Measurements from ENCODE around the gene MYH16. TPM values are rescaled to one million over a fixed set of nuclear protein-coding genes. Genes with fewer than 3 reads are reported as not detected.
A peak's percentile ranks its signal among the peaks of the same experiment; 100 is the strongest.
"Not testable (repeated sequence)": the region's sequence is repeated elsewhere in the genome, so short reads cannot be mapped to it uniquely, and the experiment has no call there.

MYH16 gene
- total RNA-seq, 1 donor from 2014 or later = not detected

DNA sequence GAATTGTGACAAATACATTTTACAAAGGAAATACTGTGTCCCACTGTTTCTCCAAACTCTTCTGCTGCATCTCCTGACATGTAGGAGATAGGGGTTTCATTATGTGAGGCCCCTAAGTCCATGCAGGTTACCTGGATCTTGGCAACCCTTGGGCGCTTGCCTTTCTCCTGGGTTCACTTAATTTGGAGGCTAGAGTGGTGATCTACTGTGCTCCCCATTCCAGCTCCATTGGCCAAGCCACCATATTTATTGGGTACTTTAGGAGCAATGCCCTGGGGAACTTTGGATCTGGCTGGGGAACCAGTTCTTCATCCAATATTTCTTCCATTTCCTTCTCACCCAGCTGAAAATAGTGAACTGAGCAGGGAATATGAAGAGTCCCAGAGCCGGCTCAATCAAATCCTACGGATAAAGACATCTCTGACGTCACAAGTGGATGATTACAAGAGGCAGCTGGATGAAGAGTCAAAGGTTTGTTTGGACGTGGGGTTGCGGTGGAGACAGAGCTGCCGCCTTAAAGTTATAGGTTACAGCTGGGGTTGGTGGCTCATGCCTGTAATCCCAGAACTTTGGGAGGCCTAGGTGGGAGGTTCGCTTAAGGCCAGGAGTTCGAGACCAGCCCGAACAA, 18.5 kb downstream of the MYH16 start:
- intact Hi-C loops (cut with DNase I) = no loop called here
- ATAC-seq (no peak), DNase-seq (ENCODE audit: missing footprints) (no peak)

DNA sequence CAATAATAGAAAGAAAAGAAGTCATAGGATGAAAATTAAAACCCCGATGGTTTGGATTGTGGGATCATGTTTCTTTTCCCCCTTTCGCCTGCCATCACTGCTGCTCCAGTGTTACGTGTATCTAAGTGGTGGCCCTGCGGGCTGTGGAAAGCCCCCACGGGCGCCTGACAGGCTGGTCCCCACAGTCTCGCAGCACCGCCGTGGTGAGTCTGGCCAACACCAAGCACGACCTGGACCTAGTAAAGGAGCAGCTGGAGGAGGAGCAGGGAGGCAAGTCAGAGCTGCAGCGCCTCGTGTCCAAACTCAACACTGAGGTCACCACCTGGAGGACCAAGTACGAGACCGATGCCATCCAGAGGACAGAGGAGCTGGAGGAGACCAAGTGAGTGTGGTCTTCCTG, 19.5 kb downstream of the MYH16 start:
- intact Hi-C loops (cut with DNase I) = no loop called here
- no peak for DNase-seq (ENCODE audit: missing footprints)
- ATAC-seq = no peak

DNA sequence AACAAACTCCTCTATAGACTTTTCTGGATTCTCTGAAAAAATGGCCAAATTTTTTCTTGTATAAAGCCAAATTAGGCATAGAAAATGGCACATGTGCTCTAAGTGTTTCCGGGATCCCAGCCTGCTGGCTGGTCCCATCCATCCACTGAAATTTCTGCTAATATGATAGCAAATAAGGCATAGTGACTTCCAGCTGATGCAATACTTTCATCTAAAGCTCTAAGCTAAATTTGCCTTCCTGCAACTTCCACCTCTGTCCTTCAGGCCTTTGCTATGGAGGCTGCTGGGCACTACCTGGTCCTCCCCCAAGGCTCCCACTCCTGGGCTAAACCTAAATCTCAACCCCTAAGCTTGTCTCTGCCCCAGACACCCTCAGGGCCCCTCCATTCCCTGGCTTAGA, 20.5 kb downstream of the MYH16 start:
- intact Hi-C loops (cut with DNase I) = no loop called here
- DNase-seq (ENCODE audit: missing footprints) = no peak
- ATAC-seq = no peak

DNA sequence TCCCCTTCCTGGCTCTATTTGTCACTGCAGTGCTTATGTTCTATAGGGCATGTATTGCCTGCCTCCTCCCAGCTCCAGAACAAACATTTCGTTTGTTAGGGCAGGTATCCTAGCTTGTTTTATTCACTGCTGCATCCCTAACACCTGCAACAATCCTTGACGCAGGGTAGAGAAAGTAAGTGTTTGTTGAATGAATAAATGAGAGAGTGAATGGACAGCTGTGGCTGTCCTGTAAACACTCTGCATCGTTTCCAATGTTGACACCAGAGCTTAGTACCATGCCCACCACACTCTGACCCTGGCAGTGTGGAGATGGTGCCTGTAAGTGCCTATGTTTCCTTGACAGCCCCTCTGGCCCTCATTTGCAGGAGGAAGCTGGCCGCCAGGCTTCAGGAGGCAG, 21.0 kb downstream of the MYH16 start:
- ATAC-seq (no peak), DNase-seq (ENCODE audit: missing footprints) (no peak)
- intact Hi-C loops (cut with DNase I) = no loop called here

GRCh38 chr7:99296471-99296870, 23.8 kb downstream of the MYH16 start:
- ATAC-seq (no peak), DNase-seq (ENCODE audit: missing footprints) (no peak)
- intact Hi-C loops (cut with DNase I) = no loop called here

DNA sequence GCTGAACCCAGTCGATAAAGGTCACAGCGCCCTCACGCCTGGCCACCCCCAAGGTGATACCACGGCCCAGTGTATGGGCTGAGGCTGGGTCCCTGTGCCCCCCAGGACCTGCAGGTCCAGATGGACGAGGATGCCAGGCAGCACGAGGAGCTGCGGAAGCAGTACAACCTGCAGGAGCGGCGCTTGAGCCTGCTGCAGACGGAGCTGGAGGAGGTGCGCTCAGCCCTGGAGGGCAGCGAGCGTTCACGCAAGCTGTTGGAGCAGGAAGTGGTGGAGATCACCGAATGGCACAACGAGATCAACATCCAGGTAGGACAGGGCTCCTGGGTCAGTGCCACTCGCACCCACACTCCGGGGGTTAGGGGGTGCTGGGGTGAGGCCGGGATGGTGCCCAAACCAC, 28.9 kb downstream of the MYH16 start:
- DNase-seq (ENCODE audit: missing footprints) = no peak
- intact Hi-C loops (cut with DNase I) = no loop called here
- no peak for ATAC-seq

- ATAC-seq (peak; percentile 16), DNase-seq (ENCODE audit: missing footprints) (no peak)
- intact Hi-C loops (cut with DNase I) = no loop called here
These were observed 33.0 kb downstream of the MYH16 start for GRCh38 chr7:99305473-99306260.

DNA sequence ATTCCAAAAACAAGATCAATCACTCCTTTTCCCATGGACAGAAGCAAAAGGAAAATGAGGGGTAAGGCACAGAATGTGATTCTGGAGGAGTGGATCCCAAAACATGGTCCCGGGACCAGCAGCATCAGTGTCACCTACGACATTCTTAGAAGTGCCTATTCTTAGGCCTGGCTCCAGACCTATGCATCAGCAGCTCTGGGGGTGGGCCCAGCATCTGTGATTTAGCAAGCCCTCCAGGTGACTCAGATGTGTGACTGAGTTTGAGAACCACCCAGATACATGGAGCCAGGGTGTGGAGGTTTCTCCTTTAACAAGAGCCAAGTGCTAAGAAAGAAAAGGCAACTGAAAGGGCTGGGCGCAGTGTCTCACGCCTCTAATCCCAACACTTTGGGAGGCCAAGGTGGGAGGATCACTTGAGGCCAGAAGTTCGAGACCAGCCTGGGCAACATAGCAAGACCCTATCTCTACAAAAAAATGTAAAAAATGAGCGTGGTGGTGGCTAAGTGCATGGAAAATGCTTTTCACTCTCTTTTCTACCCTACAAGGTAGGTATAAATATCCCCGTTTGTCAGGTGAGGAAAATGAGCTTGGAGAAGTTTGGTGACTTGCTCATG, 35.9 kb downstream of the MYH16 start:
- intact Hi-C loops (cut with DNase I) = no loop called here
- no peak for ATAC-seq
- DNase-seq (ENCODE audit: missing footprints) = no peak

DNA sequence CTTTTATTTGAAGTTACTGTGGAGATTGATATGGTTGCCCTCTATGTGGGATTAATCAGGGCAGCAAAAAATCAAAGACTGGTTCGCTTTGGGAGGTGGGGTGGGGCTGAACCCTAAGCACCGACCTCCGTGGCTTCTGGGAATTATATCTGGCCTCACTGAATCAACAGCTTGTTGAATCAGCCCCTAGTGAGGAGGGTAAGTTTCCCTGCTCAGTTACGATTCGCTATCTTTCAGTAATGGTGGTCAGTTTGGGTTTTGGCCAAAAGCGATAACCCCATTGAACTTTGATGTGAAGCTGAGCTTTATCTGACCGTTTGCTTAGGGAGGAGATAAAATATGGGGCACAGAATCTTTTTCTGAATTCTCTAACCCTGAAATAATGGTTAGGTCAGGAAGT, 36.5 kb downstream of the MYH16 start:
- ATAC-seq (no peak), DNase-seq (ENCODE audit: missing footprints) (no peak)
- intact Hi-C loops (cut with DNase I) = no loop called here

GRCh38 chr7:99310004-99310403, 37.4 kb downstream of the MYH16 start:
- no peak for ATAC-seq
- no peak for DNase-seq (ENCODE audit: missing footprints)
- intact Hi-C loops (cut with DNase I) = no loop called here

DNA sequence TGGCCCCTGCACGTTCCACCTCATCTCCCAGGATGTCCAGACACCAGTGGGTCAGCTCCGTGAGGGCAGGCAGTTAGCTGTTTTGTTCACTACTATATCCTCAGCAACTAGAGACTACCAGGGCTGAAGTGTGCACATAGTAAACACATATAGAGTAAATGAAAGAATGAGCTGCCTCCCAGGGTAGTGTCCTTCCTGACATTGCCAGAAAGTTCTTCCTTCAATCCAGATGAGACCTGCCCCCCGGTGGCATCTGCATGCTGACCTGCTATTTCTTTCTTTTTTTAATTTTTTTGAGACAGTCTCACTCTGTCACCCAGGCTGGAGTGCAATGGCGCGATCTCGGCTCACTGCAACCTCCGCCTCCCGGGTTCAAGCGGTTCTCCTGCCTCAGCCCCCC, 39.1 kb downstream of the MYH16 start:
- intact Hi-C loops (cut with DNase I) = no loop called here
- ATAC-seq (no peak), DNase-seq (ENCODE audit: missing footprints) (no peak)

DNA sequence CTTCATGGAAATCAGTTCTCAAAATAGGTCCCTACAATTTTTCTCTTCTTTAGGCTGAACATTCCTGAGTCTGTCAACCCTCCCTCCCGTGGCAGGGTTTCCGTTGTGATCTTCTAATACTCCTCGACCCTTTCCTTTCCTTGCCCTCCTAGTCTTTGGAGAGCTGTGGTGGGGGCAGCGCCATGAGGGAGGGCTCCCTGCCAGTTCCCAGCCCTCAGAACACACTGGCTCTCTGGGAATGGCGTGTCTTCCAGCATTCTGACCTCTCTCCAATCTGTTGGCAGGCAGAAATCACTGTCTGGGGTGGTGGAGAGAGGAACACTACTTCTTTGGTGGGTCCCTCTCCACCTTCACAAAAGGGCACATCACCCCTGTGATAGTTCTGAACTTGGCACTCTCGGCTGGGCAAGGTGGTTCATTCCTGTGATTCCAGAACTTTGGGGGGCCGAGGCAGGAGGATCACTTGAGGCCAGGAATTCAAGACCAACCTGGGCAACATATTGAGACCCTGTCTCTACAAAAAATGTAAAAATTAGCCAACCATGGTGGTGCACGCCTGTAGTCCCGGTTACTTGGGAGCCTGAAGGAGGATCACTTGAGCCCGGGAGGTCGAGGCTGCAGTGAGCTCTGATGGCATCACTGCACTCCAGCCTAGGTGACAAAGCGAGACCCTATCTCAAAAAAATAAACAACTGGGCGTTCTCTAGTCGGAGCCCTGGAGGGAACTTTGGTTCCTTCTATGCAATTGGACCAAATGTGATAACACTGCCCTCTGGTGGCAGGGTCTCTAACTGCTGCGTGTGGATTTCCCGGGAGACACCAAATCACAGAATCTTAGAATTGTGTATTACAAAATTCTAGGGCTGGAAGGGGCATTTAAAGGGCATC, 39.9 kb downstream of the MYH16 start:
- no peak for DNase-seq (ENCODE audit: missing footprints)
- intact Hi-C loops (cut with DNase I) = loop anchor here (1.0 kb wide), 1 partner anchor 272 kb away; no protein-coding TSS in a partner anchor
- ATAC-seq = peak; percentile 60

GRCh38 chr7:99313204-99313573, 40.5 kb downstream of the MYH16 start:
- intact Hi-C loops (cut with DNase I) = loop anchor here (1.0 kb wide), 1 partner anchor 273 kb away; no protein-coding TSS in a partner anchor
- ATAC-seq = no peak
- no peak for DNase-seq (ENCODE audit: missing footprints)

DNA sequence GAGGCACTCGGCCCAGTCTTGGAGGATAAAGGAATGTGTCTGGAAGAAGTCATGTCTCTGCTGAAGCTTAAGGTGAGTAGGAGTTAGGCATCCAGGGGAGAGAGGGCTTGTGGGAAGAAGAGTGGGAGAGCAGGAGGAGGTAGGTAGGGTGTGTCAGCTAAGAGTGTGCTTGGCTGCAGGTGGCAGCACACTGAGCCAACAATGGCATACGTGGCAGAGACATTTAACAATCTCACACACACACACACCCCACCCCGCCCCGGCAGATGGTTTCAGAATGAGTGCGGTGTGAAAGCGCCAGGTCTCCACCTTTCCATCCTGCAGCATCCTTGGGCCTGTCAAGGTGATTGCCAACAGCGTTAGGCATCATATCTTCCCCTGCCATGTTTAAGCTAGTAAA, 41.9 kb downstream of the MYH16 start:
- intact Hi-C loops (cut with DNase I) = no loop called here
- ATAC-seq = no peak
- no peak for DNase-seq (ENCODE audit: missing footprints)

DNA sequence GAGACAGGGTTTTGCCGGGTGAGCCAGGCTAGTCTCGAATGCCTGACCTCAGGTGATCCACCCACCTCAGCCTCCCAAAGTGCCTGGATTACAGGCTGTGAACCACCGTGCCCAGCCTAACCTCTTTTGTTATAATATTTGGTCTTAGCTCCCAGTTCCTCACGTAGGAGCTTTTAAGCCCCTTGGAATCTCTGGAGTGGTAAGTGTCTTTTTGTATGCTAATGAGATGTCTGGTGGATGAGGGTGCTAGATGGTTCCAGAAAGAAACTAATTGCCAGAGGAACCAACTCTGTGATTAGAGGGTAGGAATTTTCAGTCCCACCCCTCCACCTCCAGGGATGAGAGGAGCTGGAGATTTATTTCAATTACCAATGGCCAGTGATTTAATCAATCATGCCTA, 47.7 kb downstream of the MYH16 start:
- intact Hi-C loops (cut with DNase I) = loop anchor here (10.0 kb wide), 1 partner anchor 176 kb away; the partner anchor contains the start of gene SMURF1

DNA sequence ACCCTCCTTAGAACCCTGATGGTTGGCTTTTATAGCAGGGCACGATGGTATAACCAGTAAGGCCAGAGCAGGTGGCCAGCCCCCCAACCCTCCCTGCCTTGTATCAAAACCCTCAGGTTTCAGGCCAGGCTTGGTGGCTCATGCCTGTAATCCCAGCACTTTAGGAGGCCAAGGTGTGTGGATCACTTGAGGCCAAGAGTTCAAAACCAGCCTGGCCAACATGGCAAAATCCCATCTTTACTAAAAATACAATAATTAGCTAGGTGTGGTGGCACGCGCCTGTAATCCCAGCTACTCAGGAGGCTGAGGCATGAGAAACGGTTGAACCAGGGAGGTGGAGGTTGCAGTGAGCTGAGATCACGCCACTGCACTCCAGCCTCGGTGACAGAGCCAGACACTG, 50.0 kb downstream of the MYH16 start:
- DNase-seq (ENCODE audit: missing footprints); ATAC-seq: not testable (repeated sequence)
- intact Hi-C loops (cut with DNase I) = loop anchor here (10.0 kb wide), 1 partner anchor 178 kb away; the partner anchor contains the start of gene SMURF1

More for the DNA sequence above, 47.7 kb downstream of the MYH16 start:
- DNase-seq (ENCODE audit: missing footprints) = no peak
- ATAC-seq = no peak

DNA sequence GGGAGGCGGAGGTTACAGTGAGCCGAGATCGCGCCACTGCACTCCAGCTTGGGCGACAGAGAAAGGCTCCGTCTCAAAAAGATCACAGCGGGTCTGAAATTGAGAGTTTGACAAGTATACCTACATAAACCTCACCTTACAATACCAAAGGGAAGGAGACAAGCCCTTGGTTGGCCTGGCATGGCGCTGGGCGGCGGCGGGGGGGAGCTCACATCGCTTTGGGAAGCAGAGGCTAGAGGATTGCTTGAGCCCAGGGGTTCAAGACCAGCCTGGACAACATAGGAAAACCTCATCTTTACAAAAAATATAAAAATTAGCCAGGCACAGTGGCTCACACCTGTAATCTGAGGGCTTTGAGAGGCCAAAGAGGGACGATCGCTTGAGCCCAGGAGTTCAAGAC, 51.9 kb downstream of the MYH16 start:
- intact Hi-C loops (cut with DNase I) = loop anchor here (10.0 kb wide), 1 partner anchor 180 kb away; the partner anchor contains the start of gene SMURF1
- ATAC-seq (no peak), DNase-seq (ENCODE audit: missing footprints) (no peak)

DNA sequence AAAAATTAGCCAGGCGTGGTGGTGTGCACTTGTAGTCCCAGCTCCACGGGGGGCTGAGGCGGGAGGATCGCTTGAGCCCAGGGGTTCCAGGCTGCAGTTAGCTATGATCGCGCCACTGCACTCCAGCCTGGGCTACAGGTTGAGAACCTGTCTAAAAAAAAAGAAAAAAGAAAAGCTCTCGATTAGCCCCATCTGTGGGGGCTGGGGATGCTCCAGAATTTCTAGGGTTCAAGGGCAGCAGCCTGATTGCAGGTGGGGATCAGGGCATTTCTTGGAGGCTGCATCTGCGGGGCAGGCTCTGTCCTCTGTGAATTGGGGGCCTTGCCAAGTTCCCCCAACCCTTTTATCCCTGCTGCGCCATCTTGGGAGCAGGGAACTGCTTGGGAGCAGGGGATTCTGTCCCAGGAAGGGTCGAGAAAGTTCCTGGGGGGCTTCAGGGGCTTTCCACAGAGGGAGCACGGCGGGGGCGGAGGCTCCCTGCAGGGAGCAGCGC, 52.4 kb downstream of the MYH16 start:
- no peak for DNase-seq (ENCODE audit: missing footprints)
- intact Hi-C loops (cut with DNase I) = loop anchor here (5.0 to 10.0 kb wide), 2 partner anchors 82 to 180 kb away; partner anchors contain the start of genes BUD31, PDAP1 and SMURF1
- ATAC-seq = peak; percentile 1

All from Right ventricle myocardium inferior (tissue), 1 donor.